GM12878 (cell line): Measurements from ENCODE around the gene SPTSSB. TPM values are rescaled to one million over a fixed set of nuclear protein-coding genes. Genes with fewer than 3 reads are reported as not detected.

Experiments
- ATAC-seq: fragments of 200-7000 bp; cut with Tn5 transposase; 3 replicates; pipeline ENCODE4 v1.9.1; 2020; ENCODE audit warnings: mild to moderate bottlenecking, moderate library complexity
- BruUV-seq: library from RNA; stranded (reverse); fragments of 400-500 nt; replicated peaks from 2 replicates; lab custom pipeline; 2021; lab: Mats Ljungman, UMichigan
- CTCF ChIA-PET: fragments of 300-600 bp; sonication (Branson Sonifier 250); formaldehyde crosslinking; extraction: SDS; loops from one replicate; lab custom pipeline; 2021; ENCODE audit warnings: inconsistent platforms; lab: Yijun Ruan, JAX
- POLR2A ChIA-PET: fragments of 350-600 bp; formaldehyde crosslinking; extraction: SDS; loops from one replicate; lab custom pipeline; 2021; ENCODE audit warnings: inconsistent platforms; lab: Charles Lee
- RAD21 ChIA-PET: fragments of 300-600 bp; sonication (Branson Sonifier 250); formaldehyde crosslinking; loops from one replicate; lab custom pipeline; 2023; ENCODE audit warnings: antibody characterized with exemption; ENCODE audit not compliant: unreplicated experiment; lab: Charles Lee
- SMC1A ChIA-PET: fragments of 300-600 bp; sonication (Branson Sonifier 250); formaldehyde crosslinking; loops from one replicate; lab custom pipeline; 2023; ENCODE audit not compliant: unreplicated experiment, uncharacterized antibody; lab: Charles Lee
- DNase-seq: peaks from one replicate; pipeline ENCODE4 v3.0.0-alpha.2; 2011; ENCODE audit warnings: low read depth, low spot score
- FAIRE-seq: peaks from 3 replicates; lab custom pipeline; 2011; peaks lifted over from hg19 to GRCh38; lab: Jason Lieb, UNC
- H2AFZ ChIP-seq: 2 replicates; pipeline ENCODE4 v1.6.0; 2011; ENCODE audit warnings: low read depth, low read length, control low read depth; ENCODE audit not compliant: control insufficient read depth
- H3K27ac ChIP-seq: 2 replicates; pipeline ENCODE4 v1.5.1; 2011; ENCODE audit warnings: control low read depth; ENCODE audit not compliant: control insufficient read depth, insufficient read depth
- H3K27me3 ChIP-seq, 2 experiments: replicated peaks in 1 of 2; 2 replicates each; pipeline versions ENCODE4 v1.6.0 to v1.6.1; 2011; ENCODE audit warnings: low read length in 1 of 2; ENCODE audit not compliant: control insufficient read depth in 2 of 2, insufficient read depth in 2 of 2
- H3K36me3 ChIP-seq, 2 experiments: 2 replicates each; pipeline ENCODE4 v1.5.1; 2011; ENCODE audit warnings: low read length in 1 of 2; ENCODE audit not compliant: control insufficient read depth in 2 of 2, insufficient read depth in 2 of 2
- H3K4me1 ChIP-seq: 2 replicates; pipeline ENCODE4 v1.6.1; 2011; ENCODE audit warnings: mild to moderate bottlenecking, low read length, moderate library complexity, mixed read lengths; ENCODE audit not compliant: control insufficient read depth, insufficient read depth
- H3K4me2 ChIP-seq: 2 replicates; pipeline ENCODE4 v1.6.0; 2011; ENCODE audit warnings: control low read depth; ENCODE audit not compliant: control insufficient read depth, insufficient read depth
- H3K4me3 ChIP-seq: fragments of 200-600 bp; sonication (generic); 2 replicates; pipeline ENCODE4 v1.5.1; 2016
- H3K79me2 ChIP-seq: 2 replicates; pipeline ENCODE4 v1.6.0; 2011; ENCODE audit warnings: low read length; ENCODE audit not compliant: control insufficient read depth, insufficient read depth
- H3K9ac ChIP-seq: 2 replicates; pipeline ENCODE4 v1.8.0; 2011; ENCODE audit warnings: low read length, control low read depth, mixed read lengths; ENCODE audit not compliant: control insufficient read depth, insufficient read depth
- H3K9me3 ChIP-seq: replicated peaks from 3 replicates; pipeline ENCODE4 v1.5.1; 2011; ENCODE audit warnings: mild to moderate bottlenecking, low read length; ENCODE audit not compliant: control insufficient read depth, insufficient read depth
- H4K20me1 ChIP-seq: 2 replicates; pipeline ENCODE4 v1.6.0; 2011; ENCODE audit not compliant: control insufficient read depth, insufficient read depth
- BHLHE40 ChIP-seq, 2 experiments: fragments of 450-650 bp in 1 of 2; IDR thresholded peaks; 2 replicates each; pipeline ENCODE4 v1.6.1; 2011 to 2017; ENCODE audit warnings: low read depth in 2 of 2, borderline replicate concordance in 1 of 2, improper control_type of control experiment in 1 of 2, low read length in 1 of 2, mild to moderate bottlenecking in 1 of 2
- HDAC2 ChIP-seq: fragments of 200-600 bp; sonication (generic); IDR thresholded peaks from 2 replicates; pipeline ENCODE4 v1.6.1; 2017
- KAT2A ChIP-seq: conservative IDR thresholded peaks from 2 replicates; pipeline ENCODE4 v1.6.1; 2011; ENCODE audit warnings: low read depth, low read length; ENCODE audit not compliant: control insufficient read depth
- MTA3 ChIP-seq: IDR thresholded peaks from 2 replicates; pipeline ENCODE4 v1.6.1; 2012; ENCODE audit warnings: low read length, inconsistent platforms, borderline replicate concordance
- NBN ChIP-seq: fragments of 450-650 bp; IDR thresholded peaks from 2 replicates; pipeline ENCODE4 v1.6.1; 2016
- NFXL1 ChIP-seq: fragments of 450-650 bp; IDR thresholded peaks from 2 replicates; pipeline ENCODE4 v1.6.1; 2017; ENCODE audit warnings: antibody characterized with exemption, mild to moderate bottlenecking, borderline replicate concordance
- SP1 ChIP-seq: IDR thresholded peaks from one replicate; pipeline ENCODE4 v1.6.1; 2011; ENCODE audit warnings: low read depth, low read length
- SPI1 ChIP-seq: IDR thresholded peaks from 2 replicates; pipeline ENCODE4 v1.6.1; 2011; ENCODE audit warnings: low read depth, mild to moderate bottlenecking, low read length, moderate library complexity, borderline replicate concordance; ENCODE audit not compliant: insufficient read depth
- ZBTB11 ChIP-seq: fragments of 450-650 bp; formaldehyde crosslinking; IDR thresholded peaks from 2 replicates; pipeline ENCODE4 v1.5.0; 2022; ENCODE audit warnings: mild to moderate bottlenecking, missing genetic modification characterization
- ZNF384 ChIP-seq: IDR thresholded peaks from 2 replicates; pipeline ENCODE4 v1.6.1; 2012; ENCODE audit warnings: low read depth, mild to moderate bottlenecking, low read length, improper control_type of control experiment, borderline replicate concordance
- in situ Hi-C: fragments of 300-500 bp; cut with MboI; formaldehyde crosslinking; loops from 9 replicates; pipeline ENCODE4 v1.14.3; 2018; ENCODE audit warnings: mixed read lengths
- intact Hi-C: fragments of 100-400 bp; cut with micrococcal nuclease; formaldehyde crosslinking; loops from one replicate; pipeline ENCODE4 v1.14.2; 2022; ENCODE audit not compliant: unreplicated experiment
- polyA plus RNA-seq, 11 experiments: library from polyadenylated mRNA; depleted of rRNA in 4 of 11; unstranded in 6 of 11; stranded (reverse) in 5 of 11; fragments of >200 nt; fragmentation: Nextera tagmentation in 4 of 11; fragmentation: Illumina TruSeq in 1 of 11; extraction: Ambion mirVana in 4 of 11; extraction: Trizol in 1 of 11; gene quantifications; 1 replicate in 1 of 11; 2 replicates in 10 of 11; pipeline versions ENCODE4 v1.2.1 to v1.2.3, GENCODE V29; 2011 to 2016; ENCODE audit warnings: inconsistent platforms in 2 of 11, missing spikeins in 2 of 11, low read depth in 1 of 11
- total RNA-seq, 4 experiments: library from RNA; depleted of rRNA in 3 of 4; stranded (reverse); fragments of >200 nt in 3 of 4; fragmentation: Illumina TruSeq in 1 of 4; extraction: Trizol in 1 of 4; gene quantifications; 2 replicates each; pipeline versions ENCODE4 v1.2.1 to v1.2.3, GENCODE V29; 2013 to 2021

The SPTSSB gene
- total and polyA plus RNA-seq, 10 of the 15 experiments (the other 5 are each of a cell fraction or from before 2014, with no cell fraction given): 0.19 to 30.6 (median 0.91) TPM

GRCh38 chr3:161389445-161390035, 18.2 kb upstream of the SPTSSB start (continued):
- TF ChIP-seq MTA3 (no peak), HDAC2 (no peak), KAT2A (no peak)

GRCh38 chr3:161388855-161389254, 17.5 kb upstream of the SPTSSB start:
- intact Hi-C loops (no loop called here), in situ Hi-C loops (no loop called here)
- SMC1A ChIA-PET: interaction anchor here (0.9 to 1.9 kb wide), 3 partner anchors 13 to 87 kb away, joined by 3 to 5 read pairs (median 4); no protein-coding TSS in a partner anchor
- no peak overlapping the region for H2AFZ ChIP-seq
- H3K27ac ChIP-seq: no peak overlapping the region
- POLR2A ChIA-PET: no interaction called here
- H3K36me3 ChIP-seq: no peaks in the 10 kb centered on the region
- TF ChIP-seq NBN: no peak
- TF ChIP-seq ZNF384: no peak
- TF ChIP-seq BHLHE40 (IDR thresholded peaks at IDR 0.05; ENCODE audit: borderline replicate concordance in 1 of 2, low read depth in 2 of 2, low read length in 1 of 2): no peak
- TF ChIP-seq SP1: no peak
- peak; percentile 27; the same call in 1 of the 2 replicates for TF ChIP-seq SPI1
- no peak for TF ChIP-seq ZBTB11 (CRISPR knock-in tag)
- no peak for TF ChIP-seq NFXL1
- TF ChIP-seq, all 136 proteins: peak for 1
- no peaks in the 10 kb centered on the region for H4K20me1 ChIP-seq
- no peak overlapping the region for H3K4me2 ChIP-seq
- no TSS peak for BruUV-seq
- H3K9me3 ChIP-seq: no peaks in the 10 kb centered on the region
- no peaks in the 10 kb centered on the region for H3K79me2 ChIP-seq
- H3K27me3 ChIP-seq: no peaks in the 10 kb centered on the region; a peak in 1 of 4 replicates
- ChIA-PET RAD21 (no interaction called here), CTCF (interaction anchor here (0.6 to 1.3 kb wide), 4 partner anchors 8 to 114 kb away, joined by 3 to 4 read pairs (median 3); no protein-coding TSS in a partner anchor)
- no peaks in the 10 kb centered on the region for H3K4me1 ChIP-seq
- no peak for FAIRE-seq
- ATAC-seq: peak; percentile 71
- H3K9ac ChIP-seq: no peak overlapping the region
- DNase-seq: no peak
- H3K4me3 ChIP-seq: no peak overlapping the region
